CD14-positive monocyte (primary cell): ENCODE results near the gene ZNF136. TPM values are rescaled to one million over a fixed set of nuclear protein-coding genes. Genes with fewer than 3 reads are reported as not detected.

Source experiments
- DNase-seq, 3 donors: peaks; one replicate each; pipeline ENCODE4 v3.0.0-alpha.2; 2011 to 2022
- H2AFZ ChIP-seq: 2 replicates; pipeline ENCODE4 v1.6.0; 2012; ENCODE audit warnings: mild to moderate bottlenecking, low read depth, low read length, inconsistent platforms; ENCODE audit not compliant: insufficient read depth, poor library complexity, severe bottlenecking
- H3K27ac ChIP-seq, 2 donors: 1 replicate in 1 of 2; 2 replicates in 1 of 2; pipeline ENCODE4 v1.5.1; 2012 to 2013; ENCODE audit warnings: low read length in 2 of 2, control low read depth in 1 of 2, inconsistent platforms in 1 of 2, low read depth in 1 of 2, mild to moderate bottlenecking in 1 of 2
- H3K27me3 ChIP-seq, 2 donors: one replicate each; pipeline versions ENCODE4 v1.6.0 to v1.6.1; 2011 to 2013; ENCODE audit warnings: low read length in 2 of 2; ENCODE audit not compliant: control insufficient read depth in 2 of 2, insufficient read depth in 2 of 2
- H3K36me3 ChIP-seq, 2 donors: replicated peaks in 1 of 2; 1 replicate in 1 of 2; 2 replicates in 1 of 2; pipeline versions ENCODE4 v1.5.1 to v1.6.1; 2012 to 2013; ENCODE audit warnings: low read length in 2 of 2, control low read depth in 1 of 2, inconsistent platforms in 1 of 2, mild to moderate bottlenecking in 1 of 2; ENCODE audit not compliant: insufficient read depth in 2 of 2, control insufficient read depth in 1 of 2
- H3K4me1 ChIP-seq, 2 donors: 1 replicate in 1 of 2; 2 replicates in 1 of 2; pipeline versions ENCODE4 v1.5.1 to v1.6.1; 2012 to 2013; ENCODE audit warnings: low read length in 2 of 2, control low read depth in 1 of 2, inconsistent platforms in 1 of 2, mild to moderate bottlenecking in 1 of 2, moderate library complexity in 1 of 2; ENCODE audit not compliant: insufficient read depth in 2 of 2, control insufficient read depth in 1 of 2
- H3K4me2 ChIP-seq: replicated peaks from 2 replicates; pipeline ENCODE3; 2012; ENCODE audit warnings: low read length, moderate library complexity, mild to moderate bottlenecking; ENCODE audit not compliant: poor library complexity, severe bottlenecking; ENCODE audit errors: extremely low read depth
- H3K4me3 ChIP-seq, 3 experiments: fragments of 200-600 bp in 1 of 3; sonication (generic) in 1 of 3; replicated peaks in 1 of 3; 1 replicate in 2 of 3; 2 replicates in 1 of 3; pipeline ENCODE4 v1.5.1; 2011 to 2013; ENCODE audit warnings: low read length in 3 of 3, mild to moderate bottlenecking in 3 of 3, control low read depth in 2 of 3, low read depth in 2 of 3, inconsistent platforms in 1 of 3, moderate library complexity in 1 of 3
- H3K79me2 ChIP-seq: 2 replicates; pipeline ENCODE4 v1.6.0; 2012; ENCODE audit warnings: mild to moderate bottlenecking, control low read depth, inconsistent platforms, low read length, moderate library complexity; ENCODE audit not compliant: insufficient read depth
- H3K9ac ChIP-seq: 2 replicates; pipeline ENCODE4 v1.6.0; 2017; ENCODE audit warnings: low read length, mild to moderate bottlenecking; ENCODE audit not compliant: insufficient read depth, poor library complexity, severe bottlenecking
- H3K9me3 ChIP-seq, 2 donors: replicated peaks in 1 of 2; 1 replicate in 1 of 2; 2 replicates in 1 of 2; pipeline versions ENCODE4 v1.5.1 to v1.6.1; 2012 to 2013; ENCODE audit warnings: low read length in 2 of 2, control low read depth in 1 of 2; ENCODE audit not compliant: control insufficient read depth in 1 of 2, insufficient read depth in 1 of 2
- H4K20me1 ChIP-seq: 2 replicates; pipeline ENCODE4 v1.6.0; 2012; ENCODE audit warnings: mild to moderate bottlenecking, low read length, control low read depth, moderate library complexity; ENCODE audit not compliant: insufficient read depth
- H3K27ac Mint-ChIP-seq, 7 donors: one replicate each; pipeline ENCODE4 v1.8.0; 2020; ENCODE audit warnings: mild to moderate bottlenecking in 7 of 7, mixed read lengths in 7 of 7, moderate library complexity in 6 of 7, inconsistent platforms in 2 of 7
- H3K27me3 Mint-ChIP-seq, 3 donors: one replicate each; pipeline ENCODE4 v1.8.0; 2021 to 2022; ENCODE audit warnings: low read depth in 3 of 3, mild to moderate bottlenecking in 3 of 3, mixed read lengths in 3 of 3, moderate library complexity in 3 of 3, inconsistent platforms in 1 of 3
- H3K36me3 Mint-ChIP-seq, 2 donors: one replicate each; pipeline ENCODE4 v1.8.0; 2020; ENCODE audit warnings: mixed read lengths in 2 of 2, inconsistent platforms in 1 of 2, mild to moderate bottlenecking in 1 of 2
- H3K4me1 Mint-ChIP-seq: one replicate; pipeline ENCODE4 v1.8.0; 2020; ENCODE audit warnings: mild to moderate bottlenecking, mixed read lengths
- H3K4me3 Mint-ChIP-seq, 2 donors: one replicate each; pipeline ENCODE4 v1.8.0; 2020; ENCODE audit warnings: mild to moderate bottlenecking in 2 of 2, mixed read lengths in 2 of 2, moderate library complexity in 1 of 2
- H3K9me3 Mint-ChIP-seq, 7 donors: one replicate each; pipeline ENCODE4 v1.8.0; 2020 to 2022; ENCODE audit warnings: mixed read lengths in 7 of 7, mild to moderate bottlenecking in 6 of 7, moderate library complexity in 6 of 7, inconsistent platforms in 2 of 7
- WGBS: methylation state at CpG from one replicate; pipeline ENCODE4 v1.1.5; 2013; ENCODE audit warnings: missing lambda C conversion rate; ENCODE audit not compliant: insufficient coverage; 5-methylcytosine and 5-hydroxymethylcytosine counted together
- intact Hi-C, 2 donors: fragments of 100-400 bp; cut with micrococcal nuclease; formaldehyde crosslinking; loops; one replicate each; pipeline versions ENCODE4 v1.15.0 to v1.15.1; 2023
- polyA plus RNA-seq, 3 donors: library from polyadenylated mRNA; depleted of rRNA in 1 of 3; unstranded in 2 of 3; stranded (reverse) in 1 of 3; fragments of 300-500 nt in 2 of 3; fragments of >200 nt in 1 of 3; fragmentation: Illumina TruSeq in 2 of 3; gene quantifications; 1 replicate in 2 of 3; 2 replicates in 1 of 3; pipeline ENCODE4 v1.2.3, GENCODE V29; 2012 to 2021
- TF ChIP-seq, protein P1 (sequence below): fragments of 200-600 bp; IDR thresholded peaks from one replicate; pipeline ENCODE4 v1.8.0; 2022; ENCODE audit warnings: antibody characterized with exemption, mild to moderate bottlenecking

ZNF136 gene
- polyA plus RNA-seq, 3 donors: 3.4 to 6.4 (median 5.8) TPM

DNA sequence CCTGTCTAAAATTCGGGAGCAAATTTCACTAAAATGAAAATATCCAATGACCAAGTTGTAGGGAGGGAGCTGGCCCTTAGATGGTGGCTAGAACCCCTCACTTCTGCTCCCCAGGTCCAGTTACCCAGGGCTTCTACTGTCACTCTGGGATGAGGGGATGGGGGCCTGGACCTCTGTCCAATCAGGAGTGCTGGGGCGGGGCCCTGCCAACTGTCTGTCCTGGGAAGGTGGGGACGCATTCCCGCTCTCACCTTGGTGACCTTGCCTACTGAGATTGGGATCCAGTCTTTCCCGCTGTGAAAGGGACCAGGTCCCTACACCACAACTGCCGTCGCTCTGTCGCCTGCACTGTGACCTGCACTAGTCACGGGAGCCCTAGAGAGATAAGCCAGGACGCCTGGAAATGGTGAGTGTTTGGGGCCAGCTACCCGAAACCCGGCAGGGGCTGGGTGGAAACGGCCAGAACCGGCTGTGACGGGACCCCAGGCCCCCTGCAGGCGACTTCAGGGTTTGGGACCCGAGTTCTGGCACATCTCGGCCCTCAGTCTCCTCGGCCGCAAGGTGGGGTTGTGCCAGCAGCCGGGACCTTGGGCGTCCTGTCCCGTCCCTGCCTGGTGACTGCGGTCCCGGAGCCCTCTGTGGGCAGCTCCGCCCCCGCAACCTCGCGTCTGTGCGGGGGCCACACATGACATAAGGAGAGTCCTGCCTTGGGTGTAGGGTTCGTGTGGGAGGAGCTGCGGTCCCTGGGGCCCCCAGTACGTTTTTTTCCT, 45.5 kb upstream of the ZNF136 start:
- 96% methylated on average over 28 of the region's 33 CpGs for WGBS
- no peak overlapping the region for H3K27ac Mint-ChIP-seq
- H3K36me3 ChIP-seq: peaks cover 4 to 12% of the 10 kb centered on the region in 2 donors
- H3K27me3 ChIP-seq: no peaks in the 10 kb centered on the region
- H3K4me2 ChIP-seq: no peak overlapping the region
- peaks cover 38 to 83% (median 63%) of the 10 kb centered on the region in 7 donors for H3K9me3 Mint-ChIP-seq
- no peaks in the 10 kb centered on the region for H4K20me1 ChIP-seq
- TF ChIP-seq, protein P1, sequence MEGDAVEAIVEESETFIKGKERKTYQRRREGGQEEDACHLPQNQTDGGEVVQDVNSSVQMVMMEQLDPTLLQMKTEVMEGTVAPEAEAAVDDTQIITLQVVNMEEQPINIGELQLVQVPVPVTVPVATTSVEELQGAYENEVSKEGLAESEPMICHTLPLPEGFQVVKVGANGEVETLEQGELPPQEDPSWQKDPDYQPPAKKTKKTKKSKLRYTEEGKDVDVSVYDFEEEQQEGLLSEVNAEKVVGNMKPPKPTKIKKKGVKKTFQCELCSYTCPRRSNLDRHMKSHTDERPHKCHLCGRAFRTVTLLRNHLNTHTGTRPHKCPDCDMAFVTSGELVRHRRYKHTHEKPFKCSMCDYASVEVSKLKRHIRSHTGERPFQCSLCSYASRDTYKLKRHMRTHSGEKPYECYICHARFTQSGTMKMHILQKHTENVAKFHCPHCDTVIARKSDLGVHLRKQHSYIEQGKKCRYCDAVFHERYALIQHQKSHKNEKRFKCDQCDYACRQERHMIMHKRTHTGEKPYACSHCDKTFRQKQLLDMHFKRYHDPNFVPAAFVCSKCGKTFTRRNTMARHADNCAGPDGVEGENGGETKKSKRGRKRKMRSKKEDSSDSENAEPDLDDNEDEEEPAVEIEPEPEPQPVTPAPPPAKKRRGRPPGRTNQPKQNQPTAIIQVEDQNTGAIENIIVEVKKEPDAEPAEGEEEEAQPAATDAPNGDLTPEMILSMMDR: no peak
- no peak overlapping the region for H3K9ac ChIP-seq
- no peaks in the 10 kb centered on the region for H3K4me1 ChIP-seq
- no peak overlapping the region for H3K4me3 ChIP-seq
- peaks cover 2 to 18% of the 10 kb centered on the region in 2 donors for H3K36me3 Mint-ChIP-seq
- H2AFZ ChIP-seq: no peak overlapping the region
- H3K9me3 ChIP-seq: peaks cover 56 to 67% of the 10 kb centered on the region in 2 donors
- no peaks in the 10 kb centered on the region for H3K79me2 ChIP-seq
- intact Hi-C loops: no loop called here
- no peaks in the 10 kb centered on the region for H3K4me1 Mint-ChIP-seq
- no peak for DNase-seq
- H3K27me3 Mint-ChIP-seq: peaks cover 0 to 1% (median 0%) of the 10 kb centered on the region in 3 donors
- H3K27ac ChIP-seq: no peak overlapping the region
- H3K4me3 Mint-ChIP-seq: no peak overlapping the region

DNA sequence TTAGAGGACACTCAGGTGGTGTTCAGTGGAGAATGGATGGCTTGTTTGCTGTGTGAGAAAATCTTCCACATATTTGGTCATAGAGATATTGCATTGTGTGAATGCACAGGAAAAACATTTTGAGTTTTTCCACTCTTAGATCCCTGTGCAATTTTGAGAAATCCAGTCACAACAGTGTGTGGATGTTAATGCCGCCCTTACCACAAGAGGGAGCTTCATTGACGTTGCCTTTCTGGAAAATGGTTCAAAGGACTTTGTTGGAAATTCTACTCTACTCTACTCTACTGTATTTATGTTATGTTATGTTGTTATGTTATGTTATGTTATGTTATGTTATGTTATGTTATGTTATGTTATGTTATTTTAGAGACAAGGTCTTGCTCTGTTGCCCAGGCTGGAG, 36.2 kb upstream of the ZNF136 start:
- H3K4me3 Mint-ChIP-seq: no peak overlapping the region
- H3K9me3 Mint-ChIP-seq: peaks cover 23 to 73% (median 50%) of the 10 kb centered on the region in 7 donors
- no peak for DNase-seq
- H3K36me3 ChIP-seq: peaks cover 0 to 1% of the 10 kb centered on the region in 2 donors
- H3K4me2 ChIP-seq: no peak overlapping the region
- WGBS: no CpG with 5 or more reads among the region's 2 CpGs
- H3K4me1 ChIP-seq: no peaks in the 10 kb centered on the region
- no peaks in the 10 kb centered on the region for H4K20me1 ChIP-seq
- H3K27ac Mint-ChIP-seq: peak overlapping the region in 1 of 7 donors; percentile 70
- H3K27ac ChIP-seq: no peak overlapping the region
- intact Hi-C loops: no loop called here
- TF ChIP-seq, protein P1: peak; percentile 60
- no peak overlapping the region for H3K9ac ChIP-seq
- H3K4me3 ChIP-seq: no peak overlapping the region
- H3K36me3 Mint-ChIP-seq: peaks cover 1 to 7% of the 10 kb centered on the region in 2 donors
- H3K4me1 Mint-ChIP-seq: no peaks in the 10 kb centered on the region
- H3K79me2 ChIP-seq: no peaks in the 10 kb centered on the region
- no peaks in the 10 kb centered on the region for H3K27me3 ChIP-seq
- peaks cover 36 to 49% of the 10 kb centered on the region in 2 donors for H3K9me3 ChIP-seq
- H3K27me3 Mint-ChIP-seq: no peaks in the 10 kb centered on the region
- no peak overlapping the region for H2AFZ ChIP-seq
